Keratinocyte (primary cell): ENCODE data around the gene CHCHD6.

ENCODE experiments used
- EZH2 ChIP-seq: IDR thresholded peaks from one replicate; pipeline ENCODE4 v1.6.1; 2012; ENCODE audit warnings: inconsistent platforms, mild to moderate bottlenecking, low read length, moderate library complexity
- TF ChIP-seq, protein P1 (sequence below), 3 experiments: IDR thresholded peaks in 1 of 3; conservative IDR thresholded peaks in 1 of 3; optimal IDR thresholded peaks in 1 of 3; 2 replicates in 2 of 3; 3 replicates in 1 of 3; pipeline versions ENCODE3 to v1.5.1; 2011; ENCODE audit warnings: low read length in 3 of 3, mild to moderate bottlenecking in 3 of 3, moderate library complexity in 2 of 3, control low read depth in 1 of 3, inconsistent platforms in 1 of 3; ENCODE audit not compliant: insufficient read depth in 2 of 3; ENCODE audit errors: extremely low read depth in 1 of 3

DNA sequence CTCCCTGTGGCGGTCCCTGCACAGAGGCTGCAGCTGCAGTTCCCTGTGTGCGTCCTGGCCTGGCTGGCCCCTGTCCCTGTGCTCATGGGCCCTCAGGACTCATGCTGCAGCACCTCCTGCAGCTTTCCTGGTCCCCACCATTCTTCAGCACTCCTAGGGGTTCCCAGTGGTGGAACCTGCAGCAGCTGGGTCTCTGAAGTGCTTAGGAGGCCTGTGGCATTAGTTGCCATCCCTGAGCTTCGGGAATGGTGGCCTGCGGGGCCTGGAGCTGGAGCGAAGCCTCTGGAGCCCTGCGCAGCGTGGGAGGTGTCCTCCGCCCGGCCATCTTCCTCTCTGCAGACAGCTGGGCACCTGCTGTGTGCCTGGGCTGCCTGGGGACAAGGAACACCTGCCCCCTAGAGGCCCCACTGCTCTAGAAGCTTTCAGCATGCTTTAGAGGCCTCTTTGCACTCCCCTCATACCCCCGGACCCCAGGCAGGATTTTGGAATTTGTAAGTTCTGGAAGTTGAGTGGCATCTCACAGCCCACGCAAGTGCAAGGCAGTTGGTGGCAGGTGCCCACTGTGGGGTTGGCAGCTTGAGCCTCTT, 292.0 kb downstream of the CHCHD6 start:
- TF ChIP-seq, protein P1, sequence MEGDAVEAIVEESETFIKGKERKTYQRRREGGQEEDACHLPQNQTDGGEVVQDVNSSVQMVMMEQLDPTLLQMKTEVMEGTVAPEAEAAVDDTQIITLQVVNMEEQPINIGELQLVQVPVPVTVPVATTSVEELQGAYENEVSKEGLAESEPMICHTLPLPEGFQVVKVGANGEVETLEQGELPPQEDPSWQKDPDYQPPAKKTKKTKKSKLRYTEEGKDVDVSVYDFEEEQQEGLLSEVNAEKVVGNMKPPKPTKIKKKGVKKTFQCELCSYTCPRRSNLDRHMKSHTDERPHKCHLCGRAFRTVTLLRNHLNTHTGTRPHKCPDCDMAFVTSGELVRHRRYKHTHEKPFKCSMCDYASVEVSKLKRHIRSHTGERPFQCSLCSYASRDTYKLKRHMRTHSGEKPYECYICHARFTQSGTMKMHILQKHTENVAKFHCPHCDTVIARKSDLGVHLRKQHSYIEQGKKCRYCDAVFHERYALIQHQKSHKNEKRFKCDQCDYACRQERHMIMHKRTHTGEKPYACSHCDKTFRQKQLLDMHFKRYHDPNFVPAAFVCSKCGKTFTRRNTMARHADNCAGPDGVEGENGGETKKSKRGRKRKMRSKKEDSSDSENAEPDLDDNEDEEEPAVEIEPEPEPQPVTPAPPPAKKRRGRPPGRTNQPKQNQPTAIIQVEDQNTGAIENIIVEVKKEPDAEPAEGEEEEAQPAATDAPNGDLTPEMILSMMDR (optimal IDR thresholded peaks at IDR 0.05 in 1 of 3, IDR thresholded peaks at IDR 0.05 in 1 of 3, conservative IDR thresholded peaks at IDR 0.05 in 1 of 3; ENCODE audit: extremely low read depth in 1 of 3, insufficient read depth in 2 of 3, low read length in 3 of 3) = no peak
- TF ChIP-seq EZH2 = no peak
